Mucosa of stomach (tissue), 1 donor: Measurements from ENCODE around the gene FGF14.

Experiments used
- H3K27me3 ChIP-seq: one replicate; pipeline ENCODE4 v1.7.0; 2013; ENCODE audit warnings: mild to moderate bottlenecking, low read length; ENCODE audit not compliant: control insufficient read depth, insufficient read depth
- H3K36me3 ChIP-seq: one replicate; pipeline ENCODE4 v1.7.0; 2013; ENCODE audit warnings: low read length; ENCODE audit not compliant: control insufficient read depth, insufficient read depth
- H3K4me1 ChIP-seq: one replicate; pipeline ENCODE4 v1.7.0; 2013; ENCODE audit warnings: mild to moderate bottlenecking, low read length; ENCODE audit not compliant: control insufficient read depth, insufficient read depth
- H3K4me3 ChIP-seq: one replicate; pipeline ENCODE4 v1.7.0; 2013; ENCODE audit warnings: low read length
- H3K9ac ChIP-seq: one replicate; pipeline ENCODE4 v1.7.0; 2013; ENCODE audit warnings: mild to moderate bottlenecking, low read length, moderate library complexity
- H3K9me3 ChIP-seq: one replicate; pipeline ENCODE4 v1.7.0; 2013; ENCODE audit warnings: mild to moderate bottlenecking, low read length, moderate library complexity; ENCODE audit not compliant: control insufficient read depth
- donor health status: Pancreatic carcinoma.

The FGF14 gene

DNA sequence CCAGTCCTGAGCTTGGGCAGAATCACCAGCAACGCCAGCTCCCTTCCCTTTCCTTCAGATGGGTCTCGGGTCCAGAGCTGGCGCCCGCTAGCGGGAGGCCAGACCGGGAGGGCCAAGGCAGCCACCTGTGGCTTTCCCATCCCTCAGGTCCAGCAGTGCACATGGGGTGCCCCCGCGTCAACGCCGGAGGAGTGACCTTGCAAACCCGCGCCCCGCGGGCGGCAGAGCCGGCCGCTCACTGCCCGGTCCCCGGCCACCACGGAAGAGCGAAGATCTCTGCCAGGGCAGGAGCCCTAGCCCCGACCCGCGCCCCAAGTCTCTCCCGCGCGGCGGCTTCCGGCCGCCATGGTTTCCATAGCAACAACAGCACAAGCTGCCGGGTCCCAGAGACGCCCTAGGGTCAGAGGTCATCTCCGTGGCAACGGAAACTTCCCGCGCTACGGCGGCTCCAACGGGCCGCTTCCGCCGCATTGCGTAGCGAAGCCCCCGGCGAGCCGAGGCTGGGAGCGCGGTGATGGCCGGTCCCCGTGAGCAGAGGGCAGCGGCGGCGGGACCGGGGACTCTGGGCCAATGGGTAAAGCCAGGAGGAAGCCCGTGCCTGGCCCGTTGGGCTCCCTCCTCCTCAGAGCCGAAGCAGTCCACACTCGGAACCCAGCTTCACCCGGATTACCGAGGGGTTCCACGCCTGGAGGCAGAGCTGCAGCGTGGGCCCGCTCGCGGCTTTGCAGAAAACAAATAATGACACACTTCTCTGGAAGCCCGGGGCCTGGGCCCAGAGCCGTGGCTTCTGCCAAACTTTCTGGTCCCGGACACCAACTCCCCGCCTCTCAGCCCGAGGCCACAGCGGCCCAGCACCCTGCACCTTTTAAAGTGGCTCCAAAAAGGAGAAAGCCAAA is 7.4 kb downstream of the FGF14 start:
- peak overlapping the region; percentile 73 for H3K4me3 ChIP-seq
- peaks cover 14% of the 10 kb centered on the region for H3K4me1 ChIP-seq
- H3K9ac ChIP-seq = peak overlapping the region; percentile 63
- peaks cover under 1% of the 10 kb centered on the region for H3K27me3 ChIP-seq
- no peaks in the 10 kb centered on the region for H3K9me3 ChIP-seq
- H3K36me3 ChIP-seq = no peaks in the 10 kb centered on the region

DNA sequence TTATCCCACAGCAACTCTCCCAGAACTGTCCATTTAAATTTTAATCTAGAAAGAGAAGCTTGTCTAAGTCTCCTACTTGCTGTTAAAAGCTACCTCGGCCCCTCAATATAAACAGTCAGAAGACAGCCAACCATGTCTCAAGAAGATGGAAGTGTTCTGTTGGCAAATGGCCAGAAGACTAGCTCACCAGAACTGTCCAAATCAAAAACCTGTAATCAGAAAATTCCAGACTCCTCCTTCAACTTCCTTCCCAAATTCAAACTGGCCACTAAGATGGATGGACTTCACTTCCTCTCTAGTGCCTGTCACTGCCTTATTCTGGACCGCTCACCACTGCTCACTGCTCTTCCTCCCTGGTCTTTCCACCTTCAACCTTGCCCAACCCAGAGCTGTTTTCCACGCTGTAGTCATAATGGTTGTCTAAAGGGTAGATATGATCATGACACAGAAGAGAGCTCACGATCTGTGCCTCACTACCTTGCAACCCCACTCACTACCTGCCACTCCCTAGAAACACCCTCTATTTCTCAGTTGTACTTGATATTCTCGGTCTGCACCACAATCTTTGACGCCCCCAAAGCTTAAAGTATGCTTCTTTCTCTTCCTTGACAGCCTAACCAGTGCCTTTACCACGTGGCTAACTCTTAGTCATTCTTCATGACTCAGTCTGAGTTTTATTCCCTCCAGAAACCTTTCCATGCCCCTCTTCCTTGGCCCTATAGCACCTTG is 9.2 kb downstream of the FGF14 start:
- Histone ChIP-seq H3K9ac (no peak overlapping the region), H3K9me3 (no peaks in the 10 kb centered on the region), H3K4me1 (peaks cover 14% of the 10 kb centered on the region), H3K36me3 (no peaks in the 10 kb centered on the region), H3K4me3 (no peak overlapping the region), H3K27me3 (no peaks in the 10 kb centered on the region)

DNA sequence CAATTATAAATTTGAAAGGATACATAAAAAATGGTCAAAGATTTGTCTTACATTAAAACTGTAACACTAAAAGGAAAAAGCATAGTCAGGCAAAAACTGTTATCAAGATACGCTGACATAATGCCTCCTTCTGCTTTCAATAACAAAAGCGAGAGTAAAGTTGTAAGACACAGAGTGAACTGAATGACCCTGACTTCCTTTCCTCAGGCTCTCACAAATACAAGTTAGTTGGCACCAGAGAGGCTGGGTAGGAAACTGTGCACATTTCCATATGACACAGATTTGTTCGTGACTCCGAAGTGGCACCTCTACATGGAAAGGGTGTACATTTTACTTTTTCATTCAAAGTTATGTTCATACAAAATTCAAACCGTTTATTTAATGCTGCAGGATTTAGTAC is 15.4 kb downstream of the FGF14 start:
- Histone ChIP-seq H3K4me1 (no peaks in the 10 kb centered on the region), H3K9ac (no peak overlapping the region), H3K4me3 (no peak overlapping the region), H3K36me3 (no peaks in the 10 kb centered on the region), H3K27me3 (no peaks in the 10 kb centered on the region), H3K9me3 (no peaks in the 10 kb centered on the region)

DNA sequence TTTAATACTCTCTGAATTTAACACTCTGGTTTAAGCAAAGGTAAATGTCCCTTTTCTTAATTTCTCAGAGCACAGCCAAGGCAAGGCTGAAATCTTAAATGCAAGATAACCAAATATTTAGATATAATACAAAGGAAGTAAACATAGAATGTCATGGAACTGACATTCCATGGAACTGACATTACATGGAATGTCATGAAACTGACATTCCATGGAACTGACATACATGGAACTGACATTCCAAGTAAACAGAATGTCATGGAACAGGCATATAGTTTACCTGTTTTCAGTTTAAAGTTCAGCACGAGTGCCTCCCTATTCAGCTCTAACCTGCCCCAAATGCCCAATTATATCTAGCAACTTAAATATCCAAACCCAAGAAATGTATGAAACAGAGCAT is 21.8 kb downstream of the FGF14 start:
- Histone ChIP-seq H3K36me3 (no peaks in the 10 kb centered on the region), H3K4me1 (no peaks in the 10 kb centered on the region), H3K4me3 (no peak overlapping the region), H3K9me3 (no peaks in the 10 kb centered on the region), H3K27me3 (no peaks in the 10 kb centered on the region), H3K9ac (no peak overlapping the region)

GRCh38 chr13:102376318-102376717 is 25.5 kb downstream of the FGF14 start:
- H3K36me3 ChIP-seq = no peaks in the 10 kb centered on the region
- H3K4me3 ChIP-seq = no peak overlapping the region
- no peaks in the 10 kb centered on the region for H3K4me1 ChIP-seq
- no peaks in the 10 kb centered on the region for H3K9me3 ChIP-seq
- H3K27me3 ChIP-seq = no peaks in the 10 kb centered on the region
- no peak overlapping the region for H3K9ac ChIP-seq

- Histone ChIP-seq H3K27me3 (no peaks in the 10 kb centered on the region), H3K4me1 (no peaks in the 10 kb centered on the region), H3K9me3 (no peaks in the 10 kb centered on the region), H3K9ac (no peak overlapping the region), H3K4me3 (no peak overlapping the region), H3K36me3 (no peaks in the 10 kb centered on the region)
Observed at GRCh38 chr13:102374726-102375125, 27.1 kb downstream of the FGF14 start.

DNA sequence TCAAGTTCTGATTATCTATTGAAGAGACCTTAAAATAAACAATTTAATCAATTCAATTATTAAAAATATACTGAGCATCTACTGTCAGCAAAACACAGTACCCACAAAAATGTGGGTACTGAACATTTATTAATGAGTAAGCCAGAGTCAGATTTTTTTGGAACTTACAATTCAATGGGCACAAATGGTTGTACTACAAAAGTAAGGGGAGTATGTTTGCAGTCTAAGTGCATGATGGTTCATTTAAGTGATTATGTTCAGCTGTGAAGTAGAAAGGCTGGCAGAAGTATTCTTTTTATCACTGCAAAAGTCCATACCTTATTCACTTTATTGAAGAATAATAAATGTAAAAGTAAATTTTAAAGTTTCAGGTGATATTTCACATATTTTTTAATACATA is 27.6 kb downstream of the FGF14 start:
- Histone ChIP-seq H3K4me3 (no peak overlapping the region), H3K27me3 (no peaks in the 10 kb centered on the region), H3K36me3 (no peaks in the 10 kb centered on the region), H3K9ac (no peak overlapping the region), H3K9me3 (no peaks in the 10 kb centered on the region), H3K4me1 (no peaks in the 10 kb centered on the region)

GRCh38 chr13:102373221-102373620 is 28.6 kb downstream of the FGF14 start:
- no peaks in the 10 kb centered on the region for H3K9me3 ChIP-seq
- H3K9ac ChIP-seq = no peak overlapping the region
- H3K36me3 ChIP-seq = no peaks in the 10 kb centered on the region
- no peaks in the 10 kb centered on the region for H3K27me3 ChIP-seq
- H3K4me3 ChIP-seq = no peak overlapping the region
- no peaks in the 10 kb centered on the region for H3K4me1 ChIP-seq

DNA sequence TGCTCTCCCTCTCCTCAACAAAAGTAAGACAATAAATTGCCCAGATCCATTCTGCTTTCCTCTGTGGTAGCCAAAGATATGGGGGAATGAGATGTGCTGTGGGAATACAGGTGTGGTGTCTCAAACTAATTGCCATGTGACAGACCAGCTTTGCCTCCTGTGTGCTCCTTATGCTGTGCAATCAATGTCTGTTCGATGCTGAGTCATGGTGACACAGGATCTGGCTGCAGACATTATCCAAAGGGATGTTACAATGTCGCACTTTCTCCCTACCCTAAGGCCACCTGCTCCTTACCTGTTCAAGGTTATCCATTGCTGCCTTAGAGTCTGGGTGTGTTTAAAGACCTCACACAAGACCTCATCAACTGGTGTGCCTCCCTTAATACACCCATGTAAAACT is 32.5 kb downstream of the FGF14 start:
- Histone ChIP-seq H3K4me3 (no peak overlapping the region), H3K36me3 (no peaks in the 10 kb centered on the region), H3K9ac (no peak overlapping the region), H3K27me3 (no peaks in the 10 kb centered on the region), H3K4me1 (no peaks in the 10 kb centered on the region), H3K9me3 (no peaks in the 10 kb centered on the region)

DNA sequence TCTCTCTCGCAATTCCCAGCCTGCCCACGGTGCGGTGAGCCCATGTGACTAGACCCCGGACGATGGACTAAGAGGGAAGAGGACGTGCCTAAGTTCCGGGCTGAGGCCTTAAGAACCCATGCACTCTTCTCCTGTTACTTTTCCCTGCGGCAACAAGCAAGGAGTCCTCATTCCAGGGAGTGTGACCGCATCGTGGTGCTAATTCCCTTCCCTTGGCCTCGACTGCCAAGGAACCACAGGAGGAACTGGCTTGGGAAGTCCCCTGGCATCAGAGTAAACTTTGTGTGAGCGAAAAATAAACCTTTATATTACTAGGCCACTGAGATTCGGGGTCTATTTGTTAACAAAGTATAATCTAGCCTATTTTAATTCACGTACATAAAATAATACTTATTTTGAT is 34.0 kb downstream of the FGF14 start:
- H3K4me3 ChIP-seq = no peak overlapping the region
- H3K4me1 ChIP-seq = no peaks in the 10 kb centered on the region
- H3K9ac ChIP-seq = no peak overlapping the region
- H3K27me3 ChIP-seq = no peaks in the 10 kb centered on the region
- no peaks in the 10 kb centered on the region for H3K9me3 ChIP-seq
- no peaks in the 10 kb centered on the region for H3K36me3 ChIP-seq

GRCh38 chr13:102361113-102361512 is 40.7 kb downstream of the FGF14 start:
- H3K9me3 ChIP-seq = no peaks in the 10 kb centered on the region
- no peak overlapping the region for H3K4me3 ChIP-seq
- H3K9ac ChIP-seq = no peak overlapping the region
- no peaks in the 10 kb centered on the region for H3K36me3 ChIP-seq
- no peaks in the 10 kb centered on the region for H3K27me3 ChIP-seq
- H3K4me1 ChIP-seq = no peaks in the 10 kb centered on the region

DNA sequence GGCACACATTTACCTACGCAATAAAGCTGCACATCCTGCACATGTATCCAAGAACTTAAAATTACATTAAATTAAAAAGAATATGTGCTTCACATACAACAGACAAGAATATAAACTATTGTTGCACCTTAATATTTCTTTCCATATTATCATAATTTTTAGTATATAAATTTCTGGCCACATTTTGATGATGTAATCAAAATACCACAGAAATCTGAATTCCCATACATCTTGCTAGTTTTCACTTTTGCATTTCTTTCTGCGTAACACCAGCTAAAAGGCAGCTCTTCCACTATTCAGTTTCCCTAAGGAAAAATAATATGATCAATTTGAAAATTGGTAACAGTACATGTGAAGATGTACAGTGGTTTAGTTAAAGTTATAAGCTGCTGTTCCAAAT is 42.6 kb downstream of the FGF14 start:
- H3K27me3 ChIP-seq = no peaks in the 10 kb centered on the region

More for the DNA sequence above, 42.6 kb downstream of the FGF14 start:
- no peak overlapping the region for H3K9ac ChIP-seq
- no peaks in the 10 kb centered on the region for H3K36me3 ChIP-seq
- H3K4me1 ChIP-seq = no peaks in the 10 kb centered on the region
- H3K4me3 ChIP-seq = no peak overlapping the region
- no peaks in the 10 kb centered on the region for H3K9me3 ChIP-seq
